Nephron progenitor cell (in vitro differentiated cells): Measurements from ENCODE around the gene SLC2A6.
A peak's percentile ranks its signal among the peaks of the same experiment; 100 is the strongest.

Source experiments
- DNase-seq: peaks from one replicate; pipeline ENCODE4 v3.0.0; 2021
- H3K27ac Mint-ChIP-seq: 2 replicates; pipeline ENCODE4 v1.8.0; 2021; ENCODE audit warnings: mild to moderate bottlenecking, moderate library complexity, mixed read lengths
- H3K27me3 Mint-ChIP-seq: 2 replicates; pipeline ENCODE4 v1.8.0; 2021; ENCODE audit warnings: mild to moderate bottlenecking, low read depth, mixed read lengths; ENCODE audit not compliant: poor library complexity
- H3K36me3 Mint-ChIP-seq: 2 replicates; pipeline ENCODE4 v1.8.0; 2021; ENCODE audit warnings: low read depth, mixed read lengths
- H3K4me1 Mint-ChIP-seq: 2 replicates; pipeline ENCODE4 v1.8.0; 2021; ENCODE audit warnings: mixed read lengths
- H3K4me3 Mint-ChIP-seq: 2 replicates; pipeline ENCODE4 v1.8.0; 2021; ENCODE audit warnings: mild to moderate bottlenecking, moderate library complexity, mixed read lengths
- H3K9me3 Mint-ChIP-seq: 2 replicates; pipeline ENCODE4 v1.8.0; 2021; ENCODE audit warnings: mild to moderate bottlenecking, moderate library complexity, mixed read lengths
- TF ChIP-seq, protein P1 (sequence below): fragments of 200-600 bp; sonication (generic); IDR thresholded peaks from 2 replicates; pipeline ENCODE4 v1.5.0; 2021; ENCODE audit warnings: antibody characterized with exemption

The SLC2A6 gene

DNA sequence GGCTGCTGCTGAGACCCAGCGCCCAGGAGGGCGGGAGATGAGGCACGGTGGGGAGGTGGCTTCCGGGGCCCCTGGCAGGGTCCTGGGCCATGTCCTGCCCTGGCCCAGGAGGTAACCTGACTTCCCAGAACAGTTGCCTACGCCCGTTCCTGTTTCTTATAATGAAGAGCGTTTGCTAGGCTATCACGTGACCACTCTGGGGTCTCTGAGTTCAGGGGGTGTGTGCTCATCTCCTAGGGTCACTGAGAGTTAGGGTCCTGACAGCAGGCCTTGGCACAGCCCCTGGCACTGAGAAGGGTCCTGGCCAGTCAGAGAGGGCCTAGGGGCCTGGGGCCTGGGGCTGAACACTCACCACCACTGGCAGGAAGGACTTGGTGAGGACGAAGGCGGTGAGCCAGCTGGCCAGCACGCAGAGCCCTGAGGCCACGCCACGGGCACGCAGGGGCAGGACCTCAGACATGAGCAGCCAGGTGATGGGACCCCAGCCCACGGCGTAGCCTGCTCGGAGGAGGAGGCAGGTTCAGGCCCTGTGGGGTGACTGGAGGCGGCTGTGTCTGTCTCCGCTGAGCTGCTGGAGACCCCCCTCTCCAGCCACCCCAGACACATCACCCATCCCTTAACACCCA, 6.0 kb downstream of the SLC2A6 start:
- peaks cover 3% of the 10 kb centered on the region for H3K4me1 Mint-ChIP-seq
- TF ChIP-seq, protein P1, sequence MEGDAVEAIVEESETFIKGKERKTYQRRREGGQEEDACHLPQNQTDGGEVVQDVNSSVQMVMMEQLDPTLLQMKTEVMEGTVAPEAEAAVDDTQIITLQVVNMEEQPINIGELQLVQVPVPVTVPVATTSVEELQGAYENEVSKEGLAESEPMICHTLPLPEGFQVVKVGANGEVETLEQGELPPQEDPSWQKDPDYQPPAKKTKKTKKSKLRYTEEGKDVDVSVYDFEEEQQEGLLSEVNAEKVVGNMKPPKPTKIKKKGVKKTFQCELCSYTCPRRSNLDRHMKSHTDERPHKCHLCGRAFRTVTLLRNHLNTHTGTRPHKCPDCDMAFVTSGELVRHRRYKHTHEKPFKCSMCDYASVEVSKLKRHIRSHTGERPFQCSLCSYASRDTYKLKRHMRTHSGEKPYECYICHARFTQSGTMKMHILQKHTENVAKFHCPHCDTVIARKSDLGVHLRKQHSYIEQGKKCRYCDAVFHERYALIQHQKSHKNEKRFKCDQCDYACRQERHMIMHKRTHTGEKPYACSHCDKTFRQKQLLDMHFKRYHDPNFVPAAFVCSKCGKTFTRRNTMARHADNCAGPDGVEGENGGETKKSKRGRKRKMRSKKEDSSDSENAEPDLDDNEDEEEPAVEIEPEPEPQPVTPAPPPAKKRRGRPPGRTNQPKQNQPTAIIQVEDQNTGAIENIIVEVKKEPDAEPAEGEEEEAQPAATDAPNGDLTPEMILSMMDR, result no peak
- no peaks in the 10 kb centered on the region for H3K36me3 Mint-ChIP-seq
- H3K27ac Mint-ChIP-seq, result no peak overlapping the region
- DNase-seq, result no peak
- H3K27me3 Mint-ChIP-seq, result no peaks in the 10 kb centered on the region
- no peak overlapping the region for H3K4me3 Mint-ChIP-seq
- H3K9me3 Mint-ChIP-seq, result no peaks in the 10 kb centered on the region

DNA sequence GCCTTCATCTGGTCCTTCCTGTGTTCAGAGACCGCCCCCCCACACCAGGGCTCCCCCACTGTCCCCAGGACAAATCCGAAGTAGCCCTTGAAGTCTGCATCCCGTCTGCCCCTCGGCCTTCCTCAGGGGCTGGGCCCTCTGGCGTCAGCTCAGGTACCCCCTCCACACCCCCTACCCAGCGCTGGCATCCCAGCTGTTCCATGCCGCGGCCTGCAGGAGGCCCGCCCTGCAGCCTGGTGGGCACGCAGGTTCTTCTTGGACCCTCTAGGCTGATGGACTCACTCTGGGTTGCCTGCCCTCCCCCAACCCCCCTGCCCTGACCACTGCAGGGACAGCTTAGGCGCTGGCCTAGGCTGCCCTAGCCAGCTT, 6.6 kb downstream of the SLC2A6 start:
- no peaks in the 10 kb centered on the region for H3K27me3 Mint-ChIP-seq
- no peaks in the 10 kb centered on the region for H3K9me3 Mint-ChIP-seq
- TF ChIP-seq, protein P1, result no peak
- no peak for DNase-seq
- no peaks in the 10 kb centered on the region for H3K4me1 Mint-ChIP-seq
- H3K36me3 Mint-ChIP-seq, result no peaks in the 10 kb centered on the region
- no peak overlapping the region for H3K27ac Mint-ChIP-seq
- H3K4me3 Mint-ChIP-seq, result no peak overlapping the region

- TF ChIP-seq, protein P1, result no peak
- H3K36me3 Mint-ChIP-seq, result no peaks in the 10 kb centered on the region
- H3K4me3 Mint-ChIP-seq, result no peak overlapping the region
- peak overlapping the region; percentile 88 for H3K27ac Mint-ChIP-seq
- H3K27me3 Mint-ChIP-seq, result no peaks in the 10 kb centered on the region
- no peaks in the 10 kb centered on the region for H3K4me1 Mint-ChIP-seq
- no peaks in the 10 kb centered on the region for H3K9me3 Mint-ChIP-seq
- DNase-seq, result no peak
Observed at GRCh38 chr9:133471551-133472276, 7.2 kb downstream of the SLC2A6 start.

GRCh38 chr9:133470988-133471387, 7.9 kb downstream of the SLC2A6 start:
- no peaks in the 10 kb centered on the region for H3K4me1 Mint-ChIP-seq
- no peaks in the 10 kb centered on the region for H3K36me3 Mint-ChIP-seq
- H3K9me3 Mint-ChIP-seq, result no peaks in the 10 kb centered on the region
- no peaks in the 10 kb centered on the region for H3K27me3 Mint-ChIP-seq
- no peak overlapping the region for H3K4me3 Mint-ChIP-seq
- no peak overlapping the region for H3K27ac Mint-ChIP-seq
- TF ChIP-seq, protein P1, result no peak
- no peak for DNase-seq

GRCh38 chr9:133470427-133470924, 8.4 kb downstream of the SLC2A6 start:
- no peaks in the 10 kb centered on the region for H3K9me3 Mint-ChIP-seq
- H3K27ac Mint-ChIP-seq, result peak overlapping the region; percentile 94
- TF ChIP-seq, protein P1, result no peak
- peaks cover 3% of the 10 kb centered on the region for H3K36me3 Mint-ChIP-seq
- no peaks in the 10 kb centered on the region for H3K27me3 Mint-ChIP-seq
- no peak for DNase-seq
- no peak overlapping the region for H3K4me3 Mint-ChIP-seq
- no peaks in the 10 kb centered on the region for H3K4me1 Mint-ChIP-seq
